Mesenchymal stem cell (in vitro differentiated cells and primary cell): ENCODE data around the gene ID2. TPM values are rescaled to one million over a fixed set of nuclear protein-coding genes. Genes with fewer than 3 reads are reported as not detected.

Experiments used
- DNase-seq: peaks from one replicate; pipeline ENCODE4 v3.0.0-alpha.2; 2013
- H2AFZ ChIP-seq: one replicate; pipeline ENCODE4 v1.6.1; 2013; ENCODE audit warnings: low read depth, mild to moderate bottlenecking, control low read depth, inconsistent platforms, low read length, moderate library complexity
- H2AK5ac ChIP-seq: 2 replicates; pipeline ENCODE4 v1.6.1; 2013; ENCODE audit warnings: low read length, moderate library complexity, mild to moderate bottlenecking, inconsistent platforms; ENCODE audit not compliant: severe bottlenecking
- H2BK120ac ChIP-seq: one replicate; pipeline ENCODE4 v1.6.1; 2013; ENCODE audit warnings: low read depth, mild to moderate bottlenecking, inconsistent platforms, low read length, moderate library complexity
- H2BK12ac ChIP-seq, 2 experiments: one replicate each; pipeline ENCODE4 v1.6.1; 2013; ENCODE audit warnings: inconsistent platforms in 2 of 2, low read length in 2 of 2, mild to moderate bottlenecking in 2 of 2, moderate library complexity in 2 of 2, control low read depth in 1 of 2
- H2BK15ac ChIP-seq: one replicate; pipeline ENCODE4 v1.6.1; 2013; ENCODE audit warnings: mild to moderate bottlenecking, low read depth, inconsistent platforms; ENCODE audit not compliant: poor library complexity, severe bottlenecking
- H2BK5ac ChIP-seq: 2 replicates; pipeline ENCODE4 v1.6.1; 2013; ENCODE audit warnings: low read depth, mild to moderate bottlenecking, low read length, control low read depth, inconsistent platforms; ENCODE audit not compliant: poor library complexity, severe bottlenecking
- H3K14ac ChIP-seq, 2 experiments: one replicate each; pipeline ENCODE4 v1.6.1; 2013; ENCODE audit warnings: inconsistent platforms in 2 of 2, low read length in 2 of 2, control low read depth in 1 of 2, mild to moderate bottlenecking in 1 of 2, moderate library complexity in 1 of 2
- H3K18ac ChIP-seq, 2 experiments: one replicate each; pipeline ENCODE4 v1.6.1; 2013; ENCODE audit warnings: inconsistent platforms in 2 of 2, low read length in 2 of 2, control low read depth in 1 of 2, low read depth in 1 of 2, mild to moderate bottlenecking in 1 of 2
- H3K23ac ChIP-seq, 2 experiments: one replicate each; pipeline ENCODE4 v1.6.1; 2013; ENCODE audit warnings: inconsistent platforms in 2 of 2, low read length in 2 of 2, mild to moderate bottlenecking in 2 of 2, moderate library complexity in 2 of 2, control low read depth in 1 of 2
- H3K27ac ChIP-seq: 2 replicates; pipeline ENCODE4 v1.5.1; 2013; ENCODE audit warnings: mild to moderate bottlenecking, moderate library complexity, low read length, control low read depth, inconsistent platforms; ENCODE audit not compliant: poor library complexity, severe bottlenecking
- H3K27me3 ChIP-seq, 2 experiments: 2 replicates each; pipeline versions ENCODE4 v1.6.1 to v1.7.0; 2013; ENCODE audit warnings: low read length in 2 of 2, mild to moderate bottlenecking in 2 of 2, moderate library complexity in 2 of 2, control low read depth in 1 of 2, inconsistent platforms in 1 of 2; ENCODE audit not compliant: control insufficient read depth in 1 of 2, insufficient read depth in 1 of 2
- H3K36me3 ChIP-seq, 2 experiments: 2 replicates each; pipeline versions ENCODE4 v1.6.1 to v1.7.0; 2013; ENCODE audit warnings: low read length in 2 of 2, control low read depth in 1 of 2, inconsistent platforms in 1 of 2, low read depth in 1 of 2, mild to moderate bottlenecking in 1 of 2; ENCODE audit not compliant: insufficient read depth in 2 of 2, control insufficient read depth in 1 of 2
- H3K4ac ChIP-seq, 2 experiments: one replicate each; pipeline ENCODE4 v1.6.1; 2013; ENCODE audit warnings: inconsistent platforms in 2 of 2, low read length in 2 of 2, mild to moderate bottlenecking in 2 of 2, moderate library complexity in 2 of 2, control low read depth in 1 of 2, low read depth in 1 of 2
- H3K4me1 ChIP-seq: 2 replicates; pipeline ENCODE4 v1.6.1; 2013; ENCODE audit warnings: low read depth, low read length, control low read depth; ENCODE audit not compliant: control insufficient read depth, insufficient read depth
- H3K4me2 ChIP-seq: 2 replicates; pipeline ENCODE4 v1.6.1; 2013; ENCODE audit warnings: low read length, mild to moderate bottlenecking, inconsistent platforms; ENCODE audit not compliant: poor library complexity, severe bottlenecking
- H3K4me3 ChIP-seq, 2 experiments: 2 replicates each; pipeline versions ENCODE4 v1.5.1 to v1.7.0; 2013; ENCODE audit warnings: low read length in 2 of 2, mild to moderate bottlenecking in 2 of 2, control low read depth in 1 of 2, low read depth in 1 of 2; ENCODE audit not compliant: insufficient read depth in 1 of 2
- H3K79me1 ChIP-seq: replicated peaks from 2 replicates; pipeline ENCODE4 v1.6.1; 2013; ENCODE audit warnings: mild to moderate bottlenecking, control low read depth, low read length, inconsistent platforms; ENCODE audit not compliant: poor library complexity, severe bottlenecking
- H3K9ac ChIP-seq: 2 replicates; pipeline ENCODE4 v1.7.0; 2013; ENCODE audit warnings: mild to moderate bottlenecking, low read length, moderate library complexity
- H3K9me3 ChIP-seq: 2 replicates; pipeline ENCODE4 v1.7.0; 2013; ENCODE audit warnings: mild to moderate bottlenecking, low read length; ENCODE audit not compliant: control insufficient read depth
- H4K8ac ChIP-seq: one replicate; pipeline ENCODE4 v1.6.1; 2013; ENCODE audit warnings: inconsistent platforms, mild to moderate bottlenecking, low read length, moderate library complexity
- H4K91ac ChIP-seq: one replicate; pipeline ENCODE4 v1.6.1; 2013; ENCODE audit warnings: mild to moderate bottlenecking, low read length, inconsistent platforms
- WGBS: methylation state at CpG from one replicate; pipeline ENCODE4 v1.1.7; 2013; ENCODE audit warnings: mixed read lengths; 5-methylcytosine and 5-hydroxymethylcytosine counted together
- polyA plus RNA-seq, 2 experiments: library from polyadenylated mRNA; stranded (reverse); fragments of 200-250 nt; gene quantifications; one replicate each; pipeline ENCODE4 v1.2.3, GENCODE V29; 2013

The ID2 gene, protein sequence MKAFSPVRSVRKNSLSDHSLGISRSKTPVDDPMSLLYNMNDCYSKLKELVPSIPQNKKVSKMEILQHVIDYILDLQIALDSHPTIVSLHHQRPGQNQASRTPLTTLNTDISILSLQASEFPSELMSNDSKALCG
- polyA plus RNA-seq (2013, experiment 1 of 2), result 53.9 TPM
- polyA plus RNA-seq (2013, experiment 2 of 2), result 55.7 TPM

DNA sequence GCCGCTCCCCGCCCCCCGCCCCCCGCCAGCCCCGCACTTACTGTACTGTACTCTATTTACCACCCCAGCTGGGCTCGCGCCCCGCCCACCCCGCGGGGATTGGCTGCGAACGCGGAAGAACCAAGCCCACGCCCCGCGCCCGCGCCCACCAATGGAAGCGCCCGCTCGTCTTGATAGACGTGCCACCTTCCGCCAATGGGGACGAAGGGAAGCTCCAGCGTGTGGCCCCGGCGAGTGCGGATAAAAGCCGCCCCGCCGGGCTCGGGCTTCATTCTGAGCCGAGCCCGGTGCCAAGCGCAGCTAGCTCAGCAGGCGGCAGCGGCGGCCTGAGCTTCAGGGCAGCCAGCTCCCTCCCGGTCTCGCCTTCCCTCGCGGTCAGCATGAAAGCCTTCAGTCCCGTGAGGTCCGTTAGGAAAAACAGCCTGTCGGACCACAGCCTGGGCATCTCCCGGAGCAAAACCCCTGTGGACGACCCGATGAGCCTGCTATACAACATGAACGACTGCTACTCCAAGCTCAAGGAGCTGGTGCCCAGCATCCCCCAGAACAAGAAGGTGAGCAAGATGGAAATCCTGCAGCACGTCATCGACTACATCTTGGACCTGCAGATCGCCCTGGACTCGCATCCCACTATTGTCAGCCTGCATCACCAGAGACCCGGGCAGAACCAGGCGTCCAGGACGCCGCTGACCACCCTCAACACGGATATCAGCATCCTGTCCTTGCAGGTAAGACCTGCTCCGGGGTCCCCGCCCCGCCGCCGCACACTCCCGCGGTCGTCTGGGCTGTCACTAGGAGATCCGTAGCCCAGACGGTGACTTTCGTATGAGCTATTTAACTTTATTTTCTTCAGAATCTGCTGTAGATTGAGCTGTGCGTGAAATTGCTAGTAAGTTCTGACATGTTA, at the start of gene ID2:
ID2 (plus strand) TSS at position 271 of the 907 bp plus-strand sequence; CDS start at position 381, 110 bp downstream.
- peak within 1 kb of the TSS; percentile 73 to 85 for H3K18ac ChIP-seq
- under 1% methylated on average over 65 of the region's 70 CpGs for WGBS
- peak; percentile 99 for DNase-seq

DNA sequence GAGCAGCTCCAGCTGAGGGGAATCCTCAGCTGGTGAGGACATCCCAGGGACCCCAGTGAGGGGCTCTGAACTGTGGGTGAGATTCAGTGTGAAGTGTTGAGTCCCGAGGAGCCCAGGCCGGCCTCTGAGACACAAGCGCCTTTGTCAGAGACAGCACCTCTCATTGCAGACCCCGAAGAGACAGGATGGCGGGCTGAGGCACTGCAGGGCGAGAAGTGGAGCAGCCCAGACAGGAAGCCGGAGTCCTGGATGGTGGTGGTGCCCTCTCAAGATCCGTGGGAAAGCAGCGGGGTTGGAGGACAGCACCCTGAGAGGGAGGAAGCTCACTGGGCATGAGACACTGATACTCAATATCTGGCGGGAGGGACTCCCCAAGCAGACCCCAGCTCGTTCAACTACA, 49.1 kb upstream of the ID2 start:
- Histone ChIP-seq H2AK5ac (peak overlapping the region; percentile 89), H3K27me3 (peaks cover 0 to 20% of the 10 kb centered on the region in 2 experiments), H2BK5ac (no peak overlapping the region), H3K9me3 (no peaks in the 10 kb centered on the region), H2BK120ac (no peak overlapping the region), H3K18ac (no peak overlapping the region), H3K36me3 (no peaks in the 10 kb centered on the region), H3K4me3 (no peak overlapping the region), H3K4ac (no peak overlapping the region), H2BK15ac (peak overlapping the region; percentile 66), H3K9ac (no peak overlapping the region), H3K4me2 (no peak overlapping the region), H4K8ac (no peak overlapping the region), H3K4me1 (peaks cover 47% of the 10 kb centered on the region), H2BK12ac (peak overlapping the region in 1 of 2 experiments; percentile 80), H4K91ac (no peak overlapping the region), H2AFZ (no peak overlapping the region), H3K79me1 (no peaks in the 10 kb centered on the region), H3K27ac (no peak overlapping the region), H3K23ac (no peak overlapping the region), H3K14ac (no peak overlapping the region)
- WGBS, result 90% methylated on average over 11 of the region's 11 CpGs
- DNase-seq, result no peak

More for the DNA sequence above, at the start of gene ID2:
- H3K36me3 ChIP-seq, result peaks cover 0 to 13% of the 10 kb centered on the region in 2 experiments
- H2BK15ac ChIP-seq, result no peak within 1 kb of the TSS
- H4K91ac ChIP-seq, result peak within 1 kb of the TSS; percentile 98
- H3K27ac ChIP-seq, result peak within 1 kb of the TSS; percentile 60
- no peak within 1 kb of the TSS for H2AK5ac ChIP-seq
- peak within 1 kb of the TSS; percentile 93 for H3K4me2 ChIP-seq
- H3K27me3 ChIP-seq, result no peaks in the 10 kb centered on the region
- peak within 1 kb of the TSS; percentile 98 for H2BK120ac ChIP-seq
- H3K79me1 ChIP-seq, result peaks cover 3% of the 10 kb centered on the region
- H2AFZ ChIP-seq, result peak within 1 kb of the TSS; percentile 20
- peak within 1 kb of the TSS; percentile 97 for H3K9ac ChIP-seq
- H2BK12ac ChIP-seq, result peak within 1 kb of the TSS; percentile 54 to 97
- H3K9me3 ChIP-seq, result no peaks in the 10 kb centered on the region
- H4K8ac ChIP-seq, result peak within 1 kb of the TSS; percentile 98
- peak within 1 kb of the TSS in 1 of 2 experiments; percentile 81 for H3K23ac ChIP-seq
- no peak within 1 kb of the TSS for H2BK5ac ChIP-seq
- H3K4me3 ChIP-seq, result peak within 1 kb of the TSS; percentile 67 to 96
- peaks cover 27% of the 10 kb centered on the region for H3K4me1 ChIP-seq
- peak within 1 kb of the TSS in 1 of 2 experiments; percentile 73 for H3K14ac ChIP-seq
- peak within 1 kb of the TSS; percentile 87 to 95 for H3K4ac ChIP-seq

DNA sequence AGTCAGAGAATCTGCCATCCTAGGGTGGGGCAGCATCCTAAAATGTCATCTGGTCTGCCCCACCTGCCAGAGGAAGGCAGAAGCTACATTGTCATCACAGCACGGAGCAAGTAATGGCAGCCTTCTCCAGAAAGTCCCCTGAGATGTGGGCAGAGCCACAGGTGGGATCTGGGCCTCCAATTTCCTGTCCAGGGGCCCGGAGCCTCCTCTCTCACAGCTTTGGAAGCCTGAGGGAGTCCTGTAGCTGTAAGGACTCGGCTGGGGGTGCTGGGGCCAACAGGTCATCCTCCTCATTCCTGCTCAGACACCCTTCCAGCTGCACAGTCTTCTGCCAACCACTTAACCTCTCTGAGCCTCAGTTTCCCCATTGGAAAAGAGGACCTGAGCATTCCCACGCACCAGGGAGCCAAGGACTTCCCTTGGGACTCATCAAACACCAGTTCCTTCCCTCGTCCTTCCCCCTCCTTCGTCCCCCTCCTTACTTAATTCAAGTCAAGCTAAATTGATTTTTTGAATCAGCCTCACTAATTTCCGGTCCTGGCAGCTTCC, 48.6 kb upstream of the ID2 start:
- no peak overlapping the region for H4K91ac ChIP-seq
- peaks cover 45% of the 10 kb centered on the region for H3K4me1 ChIP-seq
- no peak overlapping the region for H3K4me3 ChIP-seq
- no peak overlapping the region for H3K14ac ChIP-seq
- H2AFZ ChIP-seq, result no peak overlapping the region
- no peak overlapping the region for H2BK120ac ChIP-seq
- H3K4me2 ChIP-seq, result peak overlapping the region; percentile 0
- no peak overlapping the region for H2BK5ac ChIP-seq
- H3K36me3 ChIP-seq, result no peaks in the 10 kb centered on the region
- no peaks in the 10 kb centered on the region for H3K79me1 ChIP-seq
- H3K9me3 ChIP-seq, result no peaks in the 10 kb centered on the region
- no peak overlapping the region for H4K8ac ChIP-seq
- H3K4ac ChIP-seq, result peak overlapping the region in 1 of 2 experiments; percentile 7
- H2AK5ac ChIP-seq, result peak overlapping the region; percentile 63
- H3K23ac ChIP-seq, result no peak overlapping the region
- peak overlapping the region; percentile 27 for H3K27ac ChIP-seq
- H2BK15ac ChIP-seq, result no peak overlapping the region
- H3K9ac ChIP-seq, result no peak overlapping the region
- WGBS, result 84% methylated on average over 7 of the region's 7 CpGs
- no peak for DNase-seq
- peak overlapping the region in 1 of 2 experiments; percentile 76 for H2BK12ac ChIP-seq
- peak overlapping the region in 1 of 2 experiments; percentile 43 for H3K18ac ChIP-seq
- H3K27me3 ChIP-seq, result peaks cover 0 to 24% of the 10 kb centered on the region in 2 experiments
